GM21390 (cell line): ENCODE measurements around the gene RAB3C.
"Not testable (repeated sequence)": the region's sequence is repeated elsewhere in the genome, so short reads cannot be mapped to it uniquely, and the experiment has no call there.

Experiments
- ATAC-seq: cut with Tn5 transposase; IDR thresholded peaks from one replicate; pipeline ENCODE4 v1.9.1; 2021; ENCODE audit not compliant: unreplicated experiment

The RAB3C gene, protein sequence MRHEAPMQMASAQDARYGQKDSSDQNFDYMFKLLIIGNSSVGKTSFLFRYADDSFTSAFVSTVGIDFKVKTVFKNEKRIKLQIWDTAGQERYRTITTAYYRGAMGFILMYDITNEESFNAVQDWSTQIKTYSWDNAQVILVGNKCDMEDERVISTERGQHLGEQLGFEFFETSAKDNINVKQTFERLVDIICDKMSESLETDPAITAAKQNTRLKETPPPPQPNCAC

DNA sequence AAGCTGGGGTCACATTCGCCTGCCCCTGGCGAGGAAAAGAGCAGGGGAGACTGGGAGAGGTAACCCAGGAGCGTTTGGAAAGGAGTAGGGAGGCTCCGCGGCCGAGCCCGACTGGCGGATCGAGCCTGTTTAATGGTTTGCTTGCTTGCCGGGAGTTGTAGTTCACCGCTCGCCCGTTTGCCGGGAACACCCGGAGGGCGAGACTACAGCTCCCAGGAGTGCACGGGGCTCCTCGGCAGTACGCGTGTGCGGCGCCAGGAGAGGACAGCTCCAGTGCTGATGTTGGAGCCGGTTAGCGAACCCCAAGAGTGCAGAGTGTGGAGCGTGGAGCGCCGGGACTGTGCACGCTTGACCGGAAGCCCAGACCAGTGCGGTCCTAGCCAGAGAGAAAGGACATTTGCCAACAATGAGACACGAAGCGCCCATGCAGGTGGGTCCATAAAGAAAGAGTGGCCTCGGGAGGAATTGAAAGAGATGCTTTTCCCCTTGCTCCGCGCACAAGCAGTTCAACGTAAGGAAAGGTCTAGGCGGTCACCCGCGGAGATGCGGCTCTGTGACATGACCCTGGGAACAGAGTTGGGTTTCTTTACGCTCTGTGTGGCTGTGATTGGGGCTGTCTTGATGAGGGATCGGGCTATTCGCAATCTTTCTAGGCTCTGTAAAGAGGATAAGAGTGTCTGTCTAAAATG lies at the start of gene RAB3C:
Gene RAB3C (plus strand): TSS at position 273 of the 689 bp plus-strand sequence. CDS start 134 bp downstream, at position 407.
- peak; percentile 100 for ATAC-seq

DNA sequence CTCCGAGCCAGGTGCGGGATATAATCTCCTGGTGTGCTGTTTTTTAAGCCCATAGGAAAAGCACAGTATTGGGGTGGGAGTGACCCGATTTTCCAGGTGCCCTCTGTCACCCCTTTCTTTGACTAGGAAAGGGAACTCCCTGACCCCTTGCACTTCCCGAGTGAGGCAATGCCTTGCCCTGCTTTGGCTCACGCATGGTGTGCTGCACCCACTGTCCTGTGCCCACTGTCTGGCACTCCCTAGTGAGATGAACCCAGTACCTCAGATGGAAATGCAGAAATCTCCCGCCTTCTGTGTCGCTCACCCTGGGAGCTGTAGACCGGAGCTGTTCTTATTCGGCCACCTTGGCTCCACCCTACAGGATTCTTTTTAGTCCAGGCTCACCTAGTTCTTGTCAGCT lies 40.9 kb upstream of the RAB3C start:
- not testable (repeated sequence) for ATAC-seq

DNA sequence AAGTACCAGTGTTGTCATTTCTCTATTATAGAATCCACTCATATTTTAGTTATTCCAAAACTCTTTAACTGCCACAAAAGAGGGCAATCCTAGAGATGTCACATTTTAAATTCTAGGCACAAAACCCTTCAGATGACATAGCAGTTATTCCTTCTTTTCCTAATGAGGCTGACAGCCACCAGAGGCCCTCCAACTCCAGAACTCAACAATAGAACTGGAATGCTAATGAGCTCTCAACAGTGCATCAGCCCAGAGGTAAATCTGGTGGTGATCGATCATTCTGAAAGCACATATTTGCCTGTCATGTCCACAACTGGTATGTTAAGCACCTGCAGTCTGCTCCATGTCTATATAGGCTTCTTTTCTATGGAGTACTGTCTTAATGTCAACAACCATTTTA lies 40.2 kb upstream of the RAB3C start:
- ATAC-seq = no peak

DNA sequence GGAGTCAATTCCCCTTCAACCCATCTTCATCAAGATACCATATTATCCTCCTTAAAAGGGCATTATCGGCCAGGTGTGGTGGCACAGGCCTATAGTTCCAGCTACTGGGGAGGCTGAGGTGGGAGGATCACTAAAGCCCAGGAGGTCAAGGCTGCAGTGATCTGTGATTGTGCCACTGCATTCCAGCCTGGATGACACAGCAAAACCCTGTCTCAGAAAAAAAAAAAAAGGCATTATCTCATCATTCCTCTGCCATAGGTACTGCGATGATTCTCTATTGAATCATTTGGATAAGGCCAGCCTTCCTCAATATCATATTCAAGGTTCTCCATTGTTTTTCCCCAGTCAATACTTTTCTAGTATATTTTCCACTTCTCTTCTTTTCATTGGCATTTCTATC lies 39.2 kb upstream of the RAB3C start:
- ATAC-seq = no peak

GRCh38 chr5:58544195-58544594 lies 38.7 kb upstream of the RAB3C start:
- no peak for ATAC-seq

- no peak for ATAC-seq
These were observed 37.9 kb upstream of the RAB3C start for GRCh38 chr5:58544926-58545325.

DNA sequence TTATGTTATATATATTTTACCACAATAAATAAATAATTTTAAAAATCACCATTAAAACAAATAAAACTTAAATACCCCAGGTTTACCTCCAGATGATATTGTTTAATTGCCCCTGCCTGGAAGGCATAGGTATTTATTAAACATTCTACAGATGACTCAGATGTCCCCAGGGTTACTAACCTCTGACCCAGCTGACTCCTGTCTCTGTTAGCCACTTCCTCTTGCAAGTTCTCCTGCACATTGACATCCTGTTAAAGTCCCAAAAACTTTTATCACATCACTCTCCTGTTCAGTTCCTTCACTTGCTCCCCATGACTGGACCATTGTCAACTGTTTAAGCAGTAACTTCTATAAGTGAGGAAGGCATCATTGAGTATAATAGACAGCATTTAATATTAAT lies 37.0 kb upstream of the RAB3C start:
- peak; percentile 91 for ATAC-seq

- no peak for ATAC-seq
These were observed 34.8 kb upstream of the RAB3C start for GRCh38 chr5:58548068-58548467.

- no peak for ATAC-seq
These were observed 31.4 kb upstream of the RAB3C start for GRCh38 chr5:58551492-58551891.

DNA sequence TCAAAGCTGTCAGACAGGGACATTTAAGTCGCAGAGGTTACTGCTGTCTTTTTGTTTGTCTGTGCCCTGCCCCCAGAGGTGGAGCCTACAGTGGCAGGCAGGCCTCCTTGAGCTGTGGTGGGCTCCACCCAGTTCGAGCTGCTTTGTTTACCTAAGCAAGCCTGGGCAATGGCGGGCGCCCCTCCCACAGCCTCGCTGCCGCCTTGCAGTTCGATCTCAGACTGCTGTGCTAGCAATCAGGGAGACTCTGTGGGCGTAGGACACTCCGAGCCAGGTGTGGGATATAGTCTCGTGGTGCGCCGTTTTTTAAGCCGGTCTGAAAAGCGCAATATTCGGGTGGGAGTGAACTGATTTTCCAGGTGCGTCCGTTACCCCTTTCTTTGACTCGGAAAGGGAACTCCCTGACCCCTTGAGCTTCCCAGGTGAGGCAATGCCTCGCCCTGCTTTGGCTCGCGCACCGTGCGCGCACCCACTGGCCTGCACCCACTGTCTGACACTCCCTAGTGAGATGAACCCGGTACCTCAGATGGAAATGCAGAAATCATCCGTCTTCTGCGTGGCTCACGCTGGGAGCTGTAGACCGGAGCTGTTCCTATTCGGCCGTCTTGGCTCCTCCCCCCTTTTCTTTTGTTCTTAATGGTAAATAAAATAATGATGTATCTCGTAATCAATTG lies 25.1 kb upstream of the RAB3C start:
- not testable (repeated sequence) for ATAC-seq

- not testable (repeated sequence) for ATAC-seq
These were observed 19.7 kb upstream of the RAB3C start for GRCh38 chr5:58563016-58563700.

DNA sequence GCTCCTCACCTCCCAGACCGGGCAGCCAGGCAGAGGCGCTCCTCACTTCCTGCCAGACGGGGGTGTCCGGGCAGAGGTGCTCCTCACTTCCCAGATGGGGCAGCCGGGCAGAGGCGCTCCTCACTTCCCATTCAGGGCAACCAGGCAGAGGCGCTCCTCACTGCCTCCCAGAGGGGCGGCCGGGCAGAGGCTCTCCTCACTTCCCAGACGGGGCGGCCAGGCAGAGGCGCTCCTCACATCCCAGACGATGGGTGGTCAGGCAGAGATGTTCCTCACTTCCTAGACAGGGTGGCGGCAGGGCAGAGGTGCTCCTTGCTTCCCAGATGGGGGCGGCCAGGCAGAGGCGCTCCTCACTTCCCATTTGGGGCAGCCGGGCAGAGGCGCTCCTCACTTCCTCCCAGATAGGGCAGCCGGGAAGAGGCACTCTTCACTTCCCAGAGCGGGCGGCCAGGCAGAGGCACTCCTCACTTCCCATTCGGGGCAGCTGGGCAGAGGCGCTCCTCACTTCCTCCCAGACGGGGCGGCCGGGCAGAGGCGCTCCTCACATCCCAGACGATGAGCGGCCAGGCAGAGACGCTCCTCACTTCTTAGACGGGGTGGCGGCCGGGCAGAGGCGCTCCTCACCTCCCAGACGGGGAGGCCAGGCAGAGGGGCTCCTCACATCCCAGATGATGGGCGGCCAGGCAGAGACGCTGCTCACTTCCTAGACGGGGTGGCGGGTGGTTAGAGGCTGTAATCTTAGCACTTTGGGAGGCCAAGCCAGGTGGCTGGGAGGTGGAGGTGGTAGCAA lies 18.6 kb upstream of the RAB3C start:
- ATAC-seq = not testable (repeated sequence)

DNA sequence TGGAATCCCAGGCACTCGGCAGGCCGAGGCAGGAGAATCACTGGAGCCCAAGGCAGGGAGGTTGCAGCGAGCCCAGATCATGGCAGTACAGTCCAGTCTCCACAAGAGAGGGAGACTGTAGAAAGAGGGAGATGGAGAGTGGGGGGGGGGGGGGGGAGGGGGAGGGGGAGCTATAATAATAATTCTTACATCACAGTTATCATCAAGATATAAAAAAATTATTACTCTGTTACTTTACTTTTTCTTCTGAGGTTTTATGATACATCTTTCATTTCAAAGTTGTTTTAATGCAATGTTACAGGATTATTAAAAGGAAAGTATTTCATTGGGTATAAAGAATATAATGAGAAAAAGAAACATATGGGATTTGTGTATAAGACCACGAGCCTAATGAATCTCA lies 17.8 kb upstream of the RAB3C start:
- ATAC-seq = no peak

DNA sequence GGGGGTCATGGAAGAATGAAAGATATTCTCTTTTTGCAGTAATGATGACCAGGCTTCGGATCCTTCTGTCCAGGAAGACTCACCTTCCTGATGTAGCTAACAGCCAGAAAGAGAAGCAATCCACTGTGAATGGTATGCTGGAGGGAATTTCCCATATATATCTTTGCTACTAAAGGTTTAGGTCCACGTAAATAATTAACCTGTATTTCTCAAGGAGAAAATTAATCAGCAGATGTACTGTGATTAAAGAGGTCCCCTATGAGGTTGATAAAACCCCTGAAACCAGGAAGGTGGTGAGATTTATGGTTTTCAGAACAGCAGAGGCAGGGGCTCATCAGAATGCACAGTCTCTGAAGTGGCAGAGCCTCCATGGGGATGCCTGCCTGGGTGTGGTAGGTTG lies 11.4 kb upstream of the RAB3C start:
- ATAC-seq = no peak

- ATAC-seq = not testable (repeated sequence)
These were observed 9.9 kb upstream of the RAB3C start for GRCh38 chr5:58572973-58573372.

DNA sequence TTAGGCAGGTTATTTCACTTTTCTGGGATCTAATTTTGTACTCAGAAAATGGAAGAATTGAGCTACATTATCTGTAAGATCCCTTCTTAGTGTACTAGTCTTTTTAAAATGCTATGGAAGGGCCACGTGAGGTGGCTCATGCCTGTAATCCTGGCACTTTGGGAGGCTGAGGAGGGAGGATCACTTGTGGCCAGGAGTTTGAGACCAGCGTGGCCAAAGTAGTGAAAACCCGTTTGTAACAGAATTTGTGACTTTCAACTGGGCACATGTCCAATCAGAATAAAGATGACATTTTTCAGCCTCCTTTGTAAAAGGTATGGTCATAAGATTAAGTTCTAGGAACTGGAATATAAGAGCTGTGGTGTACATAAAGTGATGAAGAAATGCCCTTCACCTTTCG lies 3.1 kb upstream of the RAB3C start:
- ATAC-seq = no peak

- ATAC-seq = peak; percentile 17
These were observed 664 bp upstream of the RAB3C start for GRCh38 chr5:58582019-58582802.

DNA sequence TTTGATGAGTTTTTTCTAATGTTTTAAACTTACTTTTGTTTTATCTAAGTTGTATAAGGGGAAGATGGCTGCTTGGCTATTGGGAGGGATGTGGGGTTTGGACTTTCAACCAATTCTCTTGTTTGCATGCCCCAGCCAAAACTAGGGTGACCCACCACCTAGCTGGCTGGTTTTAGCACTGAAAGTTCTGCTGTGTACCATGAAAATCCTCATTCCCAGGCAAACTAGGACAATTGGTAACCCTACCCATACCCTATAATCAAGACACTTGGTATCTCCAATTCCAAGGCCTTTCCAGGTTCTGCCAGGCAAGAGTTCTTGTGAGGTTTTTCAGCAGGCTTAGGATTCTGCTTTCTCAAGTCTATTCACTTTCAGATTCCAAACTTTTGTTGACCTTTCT lies 13.1 kb downstream of the RAB3C start:
- no peak for ATAC-seq

DNA sequence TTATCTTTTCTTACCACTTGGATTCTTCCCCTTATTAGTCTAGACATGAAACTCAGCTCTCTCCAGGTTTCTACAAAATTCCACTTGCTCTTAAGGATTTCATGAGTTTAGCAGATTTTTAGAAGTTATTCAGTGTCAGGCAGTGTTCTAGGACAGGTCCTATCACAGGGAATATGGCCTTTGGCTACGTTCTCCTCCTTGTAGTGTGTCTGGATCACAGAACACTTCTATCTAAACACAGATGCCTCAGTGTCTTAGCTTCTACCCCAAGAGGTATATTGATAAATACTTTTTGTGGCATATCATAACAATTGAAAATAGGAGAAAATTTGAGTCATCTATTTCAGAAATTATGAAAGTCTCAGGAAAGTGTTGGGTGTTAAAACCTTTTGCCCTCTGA lies 15.6 kb downstream of the RAB3C start:
- ATAC-seq = no peak

- ATAC-seq = no peak
These were observed 16.3 kb downstream of the RAB3C start for GRCh38 chr5:58599217-58599616.
